Mucosa of rectum (tissue), 2 donors: ENCODE measurements around the gene ILF3.

Experiments used
- H3K27ac ChIP-seq, 2 donors: one replicate each; pipeline ENCODE4 v1.7.0; 2013; ENCODE audit warnings: inconsistent platforms in 2 of 2, low read depth in 2 of 2, low read length in 2 of 2
- H3K27me3 ChIP-seq, 2 donors: one replicate each; pipeline ENCODE4 v1.7.0; 2013; ENCODE audit warnings: low read length in 2 of 2; ENCODE audit not compliant: control insufficient read depth in 2 of 2, insufficient read depth in 2 of 2
- H3K36me3 ChIP-seq, 2 donors: one replicate each; pipeline ENCODE4 v1.7.0; 2013; ENCODE audit warnings: low read length in 2 of 2; ENCODE audit not compliant: control insufficient read depth in 2 of 2, insufficient read depth in 2 of 2
- H3K4me1 ChIP-seq, 2 donors: one replicate each; pipeline ENCODE4 v1.7.0; 2013; ENCODE audit warnings: low read length in 2 of 2, mild to moderate bottlenecking in 1 of 2; ENCODE audit not compliant: control insufficient read depth in 2 of 2, insufficient read depth in 2 of 2
- H3K4me3 ChIP-seq, 2 donors: one replicate each; pipeline ENCODE4 v1.7.0; 2013; ENCODE audit warnings: low read length in 2 of 2
- H3K9ac ChIP-seq, 2 donors: one replicate each; pipeline ENCODE4 v1.7.0; 2013; ENCODE audit warnings: low read length in 2 of 2, low read depth in 1 of 2, mild to moderate bottlenecking in 1 of 2
- H3K9me3 ChIP-seq, 2 donors: one replicate each; pipeline ENCODE4 v1.7.0; 2013; ENCODE audit warnings: low read length in 2 of 2; ENCODE audit not compliant: control insufficient read depth in 2 of 2
- donor health status: healthy.
- donor health status: Normal muscosa, but diverticular disease.

ILF3 gene

GRCh38 chr19:10712754-10713153, 58.6 kb downstream of the ILF3 start:
- H3K9ac ChIP-seq: peak overlapping the region; percentile 80 to 84
- H3K4me3 ChIP-seq: peak overlapping the region; percentile 64 to 65
- no peaks in the 10 kb centered on the region for H3K9me3 ChIP-seq
- peak overlapping the region; percentile 97 for H3K27ac ChIP-seq
- H3K4me1 ChIP-seq: peaks cover 7 to 24% of the 10 kb centered on the region in 2 donors
- peaks cover 0 to 6% of the 10 kb centered on the region in 2 donors for H3K36me3 ChIP-seq
- no peaks in the 10 kb centered on the region for H3K27me3 ChIP-seq

GRCh38 chr19:10713317-10713716, 59.2 kb downstream of the ILF3 start:
- peaks cover 0 to 6% of the 10 kb centered on the region in 2 donors for H3K36me3 ChIP-seq
- H3K4me1 ChIP-seq: peaks cover 7 to 24% of the 10 kb centered on the region in 2 donors

GRCh38 chr19:10717054-10717355, 62.9 kb downstream of the ILF3 start:
- H3K4me1 ChIP-seq: peaks cover 27 to 41% of the 10 kb centered on the region in 2 donors
- H3K27ac ChIP-seq: peak overlapping the region; percentile 61 to 65
- no peaks in the 10 kb centered on the region for H3K27me3 ChIP-seq
- H3K4me3 ChIP-seq: peak overlapping the region; percentile 34 to 62
- no peaks in the 10 kb centered on the region for H3K9me3 ChIP-seq
- peaks cover 6 to 17% of the 10 kb centered on the region in 2 donors for H3K36me3 ChIP-seq
- peak overlapping the region; percentile 40 to 43 for H3K9ac ChIP-seq

More at GRCh38 chr19:10713317-10713716, 59.2 kb downstream of the ILF3 start:
- H3K9me3 ChIP-seq: no peaks in the 10 kb centered on the region
- peak overlapping the region; percentile 64 to 65 for H3K4me3 ChIP-seq
- H3K9ac ChIP-seq: peak overlapping the region; percentile 80 to 84
- H3K27ac ChIP-seq: peak overlapping the region; percentile 97
- no peaks in the 10 kb centered on the region for H3K27me3 ChIP-seq

GRCh38 chr19:10717356-10718204, 63.4 kb downstream of the ILF3 start, which contains the start of gene DNM2:
Gene DNM2, plus strand, starts transcription at chr19:10718079. Its CDS starts 164 bp downstream, at chr19:10718243.
- peak within 1 kb of the TSS; percentile 96 to 97 for H3K4me3 ChIP-seq
- H3K9ac ChIP-seq: peak within 1 kb of the TSS; percentile 94 to 99
- H3K27me3 ChIP-seq: no peaks in the 10 kb centered on the region
- peak within 1 kb of the TSS; percentile 98 to 99 for H3K27ac ChIP-seq
- no peaks in the 10 kb centered on the region for H3K9me3 ChIP-seq
- H3K4me1 ChIP-seq: peaks cover 27 to 37% of the 10 kb centered on the region in 2 donors
- peaks cover 6 to 20% of the 10 kb centered on the region in 2 donors for H3K36me3 ChIP-seq

GRCh38 chr19:10718205-10719196, 64.4 kb downstream of the ILF3 start:
- Histone ChIP-seq H3K9me3 (no peaks in the 10 kb centered on the region), H3K4me1 (peaks cover 27 to 30% of the 10 kb centered on the region in 2 donors), H3K27ac (peak overlapping the region; percentile 98 to 99), H3K27me3 (no peaks in the 10 kb centered on the region), H3K36me3 (peaks cover 8 to 15% of the 10 kb centered on the region in 2 donors), H3K9ac (peak overlapping the region; percentile 94 to 99), H3K4me3 (peak overlapping the region; percentile 96 to 97)

GRCh38 chr19:10719466-10719961, 65.4 kb downstream of the ILF3 start:
- no peaks in the 10 kb centered on the region for H3K9me3 ChIP-seq
- peak overlapping the region; percentile 96 to 97 for H3K4me3 ChIP-seq
- no peaks in the 10 kb centered on the region for H3K27me3 ChIP-seq
- H3K9ac ChIP-seq: peak overlapping the region; percentile 94 to 99
- peak overlapping the region; percentile 98 to 99 for H3K27ac ChIP-seq
- peaks cover 27 to 30% of the 10 kb centered on the region in 2 donors for H3K4me1 ChIP-seq
- peaks cover 12 to 20% of the 10 kb centered on the region in 2 donors for H3K36me3 ChIP-seq

GRCh38 chr19:10720607-10721125, 66.5 kb downstream of the ILF3 start:
- no peaks in the 10 kb centered on the region for H3K9me3 ChIP-seq
- H3K9ac ChIP-seq: peak overlapping the region in 1 of 2 donors; percentile 30
- no peaks in the 10 kb centered on the region for H3K27me3 ChIP-seq
- H3K4me3 ChIP-seq: peak overlapping the region in 1 of 2 donors; percentile 13
- H3K36me3 ChIP-seq: peaks cover 12 to 20% of the 10 kb centered on the region in 2 donors
- peak overlapping the region; percentile 32 to 42 for H3K27ac ChIP-seq
- H3K4me1 ChIP-seq: peaks cover 31 to 37% of the 10 kb centered on the region in 2 donors

- Histone ChIP-seq H3K4me1 (peaks cover 37 to 47% of the 10 kb centered on the region in 2 donors), H3K4me3 (no peak overlapping the region), H3K9me3 (no peaks in the 10 kb centered on the region), H3K27me3 (no peaks in the 10 kb centered on the region), H3K27ac (no peak overlapping the region), H3K9ac (no peak overlapping the region), H3K36me3 (peaks cover 12 to 26% of the 10 kb centered on the region in 2 donors)
Measured at GRCh38 chr19:10723591-10723990, 69.4 kb downstream of the ILF3 start.

GRCh38 chr19:10724573-10725071, 70.5 kb downstream of the ILF3 start:
- Histone ChIP-seq H3K27ac (peak overlapping the region in 1 of 2 donors; percentile 23), H3K9ac (no peak overlapping the region)

More at GRCh38 chr19:10724573-10725071, 70.5 kb downstream of the ILF3 start:
- Histone ChIP-seq H3K4me3 (no peak overlapping the region), H3K27me3 (no peaks in the 10 kb centered on the region), H3K4me1 (peaks cover 30 to 44% of the 10 kb centered on the region in 2 donors), H3K9me3 (no peaks in the 10 kb centered on the region), H3K36me3 (peaks cover 12 to 27% of the 10 kb centered on the region in 2 donors)
